Progenitor cell of endocrine pancreas (in vitro differentiated cells): ENCODE data around the gene CEP63. TPM values are rescaled to one million over a fixed set of nuclear protein-coding genes. Genes with fewer than 3 reads are reported as not detected.
A peak's percentile ranks its signal among the peaks of the same experiment; 100 is the strongest.

ENCODE experiments used
- DNase-seq: peaks from one replicate; pipeline ENCODE4 v3.0.0; 2021; ENCODE audit warnings: low spot score; ENCODE audit not compliant: unreplicated experiment
- H3K27ac Mint-ChIP-seq: 2 replicates; pipeline ENCODE4 v1.8.0; 2021; ENCODE audit warnings: mild to moderate bottlenecking, moderate library complexity, mixed read lengths
- H3K27me3 Mint-ChIP-seq: 2 replicates; pipeline ENCODE4 v1.8.0; 2021; ENCODE audit warnings: mixed read lengths
- H3K36me3 Mint-ChIP-seq: 2 replicates; pipeline ENCODE4 v1.8.0; 2022; ENCODE audit warnings: mixed read lengths; ENCODE audit not compliant: insufficient read depth
- H3K4me1 Mint-ChIP-seq: 2 replicates; pipeline ENCODE4 v1.8.0; 2021; ENCODE audit warnings: low read depth, mixed read lengths
- H3K4me3 Mint-ChIP-seq: 2 replicates; pipeline ENCODE4 v1.8.0; 2021; ENCODE audit warnings: low read depth, mild to moderate bottlenecking, moderate library complexity, mixed read lengths
- H3K9me3 Mint-ChIP-seq: 2 replicates; pipeline ENCODE4 v1.8.0; 2021; ENCODE audit warnings: low read depth, mixed read lengths
- total RNA-seq: library from RNA; stranded (reverse); gene quantifications from 2 replicates; pipeline ENCODE4 v1.2.1, GENCODE V29; 2021
- TF ChIP-seq, protein P1 (sequence below): fragments of 200-600 bp; sonication (generic); IDR thresholded peaks from one replicate; pipeline ENCODE4 v1.5.0; 2021; ENCODE audit warnings: antibody characterized with exemption, mild to moderate bottlenecking; ENCODE audit not compliant: unreplicated experiment

CEP63 gene
- total RNA-seq, 1 donor from 2014 or later, result 25.7 TPM

- Mint-ChIP-seq H3K27me3 (peaks cover 29% of the 10 kb centered on the region), H3K4me3 (no peak overlapping the region), H3K4me1 (peaks cover 7% of the 10 kb centered on the region), H3K9me3 (no peaks in the 10 kb centered on the region), H3K27ac (peak overlapping the region; percentile 81), H3K36me3 (no peaks in the 10 kb centered on the region)
- TF ChIP-seq, protein P1, sequence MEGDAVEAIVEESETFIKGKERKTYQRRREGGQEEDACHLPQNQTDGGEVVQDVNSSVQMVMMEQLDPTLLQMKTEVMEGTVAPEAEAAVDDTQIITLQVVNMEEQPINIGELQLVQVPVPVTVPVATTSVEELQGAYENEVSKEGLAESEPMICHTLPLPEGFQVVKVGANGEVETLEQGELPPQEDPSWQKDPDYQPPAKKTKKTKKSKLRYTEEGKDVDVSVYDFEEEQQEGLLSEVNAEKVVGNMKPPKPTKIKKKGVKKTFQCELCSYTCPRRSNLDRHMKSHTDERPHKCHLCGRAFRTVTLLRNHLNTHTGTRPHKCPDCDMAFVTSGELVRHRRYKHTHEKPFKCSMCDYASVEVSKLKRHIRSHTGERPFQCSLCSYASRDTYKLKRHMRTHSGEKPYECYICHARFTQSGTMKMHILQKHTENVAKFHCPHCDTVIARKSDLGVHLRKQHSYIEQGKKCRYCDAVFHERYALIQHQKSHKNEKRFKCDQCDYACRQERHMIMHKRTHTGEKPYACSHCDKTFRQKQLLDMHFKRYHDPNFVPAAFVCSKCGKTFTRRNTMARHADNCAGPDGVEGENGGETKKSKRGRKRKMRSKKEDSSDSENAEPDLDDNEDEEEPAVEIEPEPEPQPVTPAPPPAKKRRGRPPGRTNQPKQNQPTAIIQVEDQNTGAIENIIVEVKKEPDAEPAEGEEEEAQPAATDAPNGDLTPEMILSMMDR, result no peak
- DNase-seq, result no peak
These were observed 116.6 kb downstream of the CEP63 start for GRCh38 chr3:134602440-134602814.

- H3K4me3 Mint-ChIP-seq, result no peak overlapping the region
- no peak overlapping the region for H3K27ac Mint-ChIP-seq
- TF ChIP-seq, protein P1, result no peak
- H3K36me3 Mint-ChIP-seq, result no peaks in the 10 kb centered on the region
- DNase-seq, result no peak
- peaks cover 28% of the 10 kb centered on the region for H3K27me3 Mint-ChIP-seq
- peaks cover 7% of the 10 kb centered on the region for H3K4me1 Mint-ChIP-seq
- H3K9me3 Mint-ChIP-seq, result no peaks in the 10 kb centered on the region
These were observed 117.6 kb downstream of the CEP63 start for GRCh38 chr3:134603480-134603879.

- no peaks in the 10 kb centered on the region for H3K9me3 Mint-ChIP-seq
- H3K27me3 Mint-ChIP-seq, result peaks cover 30% of the 10 kb centered on the region
- peaks cover 7% of the 10 kb centered on the region for H3K4me1 Mint-ChIP-seq
- H3K27ac Mint-ChIP-seq, result no peak overlapping the region
- no peaks in the 10 kb centered on the region for H3K36me3 Mint-ChIP-seq
- no peak overlapping the region for H3K4me3 Mint-ChIP-seq
- TF ChIP-seq, protein P1, result no peak
- DNase-seq, result no peak
These were observed 118.1 kb downstream of the CEP63 start for GRCh38 chr3:134603956-134604355.

DNA sequence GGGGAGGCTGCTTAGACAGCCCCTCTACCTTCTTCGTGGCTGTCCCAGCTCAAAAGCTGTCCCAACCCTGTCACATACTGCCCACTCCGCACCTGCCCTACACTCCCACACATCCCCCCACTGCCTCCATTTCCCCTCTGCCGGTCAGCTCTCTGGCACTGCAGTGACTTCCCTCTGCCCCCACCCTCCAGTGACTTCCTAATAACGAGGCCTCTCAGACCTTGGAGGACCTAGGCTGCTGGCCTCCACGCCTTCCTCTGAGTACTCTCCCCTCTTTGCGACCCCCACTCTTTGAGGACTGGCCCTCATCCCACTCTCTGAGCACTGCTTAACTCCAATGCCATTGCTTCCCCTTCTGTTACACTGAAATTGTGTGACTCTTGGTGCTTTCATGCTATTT, 119.7 kb downstream of the CEP63 start:
- peaks cover 7% of the 10 kb centered on the region for H3K4me1 Mint-ChIP-seq
- TF ChIP-seq, protein P1, result no peak
- no peak overlapping the region for H3K27ac Mint-ChIP-seq
- peaks cover 26% of the 10 kb centered on the region for H3K27me3 Mint-ChIP-seq
- DNase-seq, result no peak
- no peaks in the 10 kb centered on the region for H3K36me3 Mint-ChIP-seq
- H3K9me3 Mint-ChIP-seq, result no peaks in the 10 kb centered on the region
- no peak overlapping the region for H3K4me3 Mint-ChIP-seq

- Mint-ChIP-seq H3K4me1 (peaks cover 7% of the 10 kb centered on the region), H3K4me3 (no peak overlapping the region), H3K9me3 (no peaks in the 10 kb centered on the region), H3K27me3 (peaks cover 23% of the 10 kb centered on the region), H3K36me3 (no peaks in the 10 kb centered on the region), H3K27ac (no peak overlapping the region)
- TF ChIP-seq, protein P1, result no peak
- DNase-seq, result no peak
These were observed 120.5 kb downstream of the CEP63 start for GRCh38 chr3:134606033-134607025.
